ENCODE data around the gene LAPTM5. TPM values are rescaled to one million over a fixed set of nuclear protein-coding genes. Genes with fewer than 3 reads are reported as not detected.

LAPTM5 gene
- polyA plus RNA-seq, 1 donor, result 13.9 TPM

- DNase-seq (ENCODE audit: low read depth), result no peak
Measured at GRCh38 chr1:30756545-30757351, 826 bp downstream of the LAPTM5 start.

- no peak for DNase-seq (ENCODE audit: low read depth)
Measured at GRCh38 chr1:30756206-30756544, 1.4 kb downstream of the LAPTM5 start.

- DNase-seq (ENCODE audit: low read depth), result no peak
Measured at GRCh38 chr1:30755746-30756145, 1.8 kb downstream of the LAPTM5 start.

- no peak for DNase-seq (ENCODE audit: low read depth)
Measured at GRCh38 chr1:30755334-30755733, 2.2 kb downstream of the LAPTM5 start.

- no peak for DNase-seq (ENCODE audit: low read depth)
Measured at GRCh38 chr1:30754684-30755171, 2.8 kb downstream of the LAPTM5 start.

GRCh38 chr1:30753660-30754123 lies 3.9 kb downstream of the LAPTM5 start:
- no peak for DNase-seq (ENCODE audit: low read depth)

GRCh38 chr1:30753118-30753517 lies 4.5 kb downstream of the LAPTM5 start:
- DNase-seq (ENCODE audit: low read depth), result no peak

GRCh38 chr1:30752651-30752908 lies 5.0 kb downstream of the LAPTM5 start:
- no peak for DNase-seq (ENCODE audit: low read depth)

GRCh38 chr1:30751830-30752650 lies 5.5 kb downstream of the LAPTM5 start:
- no peak for DNase-seq (ENCODE audit: low read depth)

- DNase-seq (ENCODE audit: low read depth), result no peak
Measured at GRCh38 chr1:30750731-30751291, 6.8 kb downstream of the LAPTM5 start.

- DNase-seq (ENCODE audit: low read depth), result no peak
Measured at GRCh38 chr1:30749691-30750583, 7.6 kb downstream of the LAPTM5 start.

- no peak for DNase-seq (ENCODE audit: low read depth)
Measured at GRCh38 chr1:30748699-30749401, 8.7 kb downstream of the LAPTM5 start.

GRCh38 chr1:30748098-30748698 lies 9.4 kb downstream of the LAPTM5 start:
- no peak for DNase-seq (ENCODE audit: low read depth)

GRCh38 chr1:30747033-30748008 lies 10.3 kb downstream of the LAPTM5 start:
- DNase-seq (ENCODE audit: low read depth), result no peak

GRCh38 chr1:30746212-30747032 lies 11.2 kb downstream of the LAPTM5 start:
- DNase-seq (ENCODE audit: low read depth), result no peak

GRCh38 chr1:30745834-30746208 lies 11.8 kb downstream of the LAPTM5 start:
- DNase-seq (ENCODE audit: low read depth), result no peak

- no peak for DNase-seq (ENCODE audit: low read depth)
Measured at GRCh38 chr1:30745156-30745833, 12.3 kb downstream of the LAPTM5 start.

Measured in forelimb muscle (tissue), 1 donor.